SK-N-SH treated with all-trans-retinoic acid at 6 μM for 48 hours (cell line): ENCODE results near the gene COPS9.

Experiments used
- ATAC-seq: fragments of 200-7000 bp; cut with Tn5 transposase; 3 replicates; pipeline ENCODE4 v1.9.1; 2020; ENCODE audit warnings: mild to moderate bottlenecking, moderate library complexity
- ARNTL ChIP-seq: fragments of 450-650 bp; formaldehyde crosslinking; IDR thresholded peaks from 2 replicates; pipeline ENCODE4 v1.5.0; 2020; ENCODE audit warnings: low read depth, mild to moderate bottlenecking, moderate library complexity, borderline replicate concordance
- BACH2 ChIP-seq: fragments of 250-450 bp; sonication (Bioruptor Pico); IDR thresholded peaks from 2 replicates; pipeline ENCODE4 v1.9.0; 2021; ENCODE audit warnings: mild to moderate bottlenecking, borderline replicate concordance
- CREB5 ChIP-seq: fragments of 250-450 bp; sonication (Bioruptor Pico); IDR thresholded peaks from 2 replicates; pipeline ENCODE4 v1.5.1; 2020; ENCODE audit warnings: low read depth, mild to moderate bottlenecking, moderate library complexity
- CSDC2 ChIP-seq: fragments of 250-450 bp; sonication (Bioruptor Pico); IDR thresholded peaks from 2 replicates; pipeline ENCODE4 v1.5.0; 2020; ENCODE audit warnings: mild to moderate bottlenecking, moderate library complexity
- CSRNP3 ChIP-seq: fragments of 250-450 bp; sonication (Bioruptor Pico); IDR thresholded peaks from 2 replicates; pipeline ENCODE4 v1.5.1; 2021; ENCODE audit warnings: mild to moderate bottlenecking, moderate library complexity
- GLIS3 ChIP-seq: fragments of 250-450 bp; sonication (Bioruptor Pico); IDR thresholded peaks from 2 replicates; pipeline ENCODE4 v1.5.0; 2020; ENCODE audit warnings: mild to moderate bottlenecking, moderate library complexity
- ISL1 ChIP-seq: fragments of 250-450 bp; sonication (Bioruptor Pico); IDR thresholded peaks from 2 replicates; pipeline ENCODE4 v2.1.2; 2022; ENCODE audit warnings: mild to moderate bottlenecking, moderate library complexity
- OSR1 ChIP-seq: fragments of 250-450 bp; sonication (Bioruptor Pico); IDR thresholded peaks from 2 replicates; pipeline ENCODE4 v1.8.0; 2022; ENCODE audit warnings: moderate library complexity, mild to moderate bottlenecking, inconsistent platforms
- PATZ1 ChIP-seq: fragments of 250-450 bp; sonication (Bioruptor Pico); IDR thresholded peaks from 2 replicates; pipeline ENCODE4 v1.8.0; 2020; ENCODE audit warnings: mild to moderate bottlenecking, moderate library complexity, borderline replicate concordance
- POU6F1 ChIP-seq: fragments of 250-450 bp; sonication (Bioruptor Pico); IDR thresholded peaks from 2 replicates; pipeline ENCODE4 v1.8.0; 2021; ENCODE audit warnings: low read depth, mild to moderate bottlenecking, moderate library complexity, borderline replicate concordance
- RARB ChIP-seq: fragments of 250-450 bp; sonication (Bioruptor Pico); IDR thresholded peaks from 2 replicates; pipeline ENCODE4 v1.8.0; 2021; ENCODE audit warnings: mild to moderate bottlenecking, moderate library complexity
- TCF4 ChIP-seq: fragments of 250-450 bp; sonication (Bioruptor Pico); IDR thresholded peaks from 2 replicates; pipeline ENCODE4 v1.8.0; 2021; ENCODE audit warnings: mild to moderate bottlenecking, moderate library complexity, borderline replicate concordance
- TOX ChIP-seq: fragments of 250-450 bp; sonication (Bioruptor Pico); IDR thresholded peaks from 2 replicates; pipeline ENCODE4 v1.8.0; 2021; ENCODE audit warnings: mild to moderate bottlenecking, moderate library complexity, borderline replicate concordance
- TSHZ2 ChIP-seq: fragments of 250-450 bp; sonication (Bioruptor Pico); IDR thresholded peaks from 2 replicates; pipeline ENCODE4 v1.5.0; 2020; ENCODE audit warnings: mild to moderate bottlenecking, moderate library complexity
- ZC3H10 ChIP-seq: fragments of 250-450 bp; sonication (Bioruptor Pico); IDR thresholded peaks from 2 replicates; pipeline ENCODE4 v1.5.1; 2021; ENCODE audit warnings: mild to moderate bottlenecking, moderate library complexity
- ZFP3 ChIP-seq: fragments of 250-450 bp; sonication (Bioruptor Pico); IDR thresholded peaks from 2 replicates; pipeline ENCODE4 v1.5.0; 2020; ENCODE audit warnings: mild to moderate bottlenecking, moderate library complexity
- ZFP30 ChIP-seq: fragments of 450-650 bp; formaldehyde crosslinking; IDR thresholded peaks from 2 replicates; pipeline ENCODE4 v1.5.0; 2022; ENCODE audit warnings: mild to moderate bottlenecking, moderate library complexity
- ZNF565 ChIP-seq: fragments of 450-650 bp; formaldehyde crosslinking; conservative IDR thresholded peaks from 2 replicates; pipeline ENCODE4 v1.5.0; 2020; ENCODE audit warnings: low read depth, mild to moderate bottlenecking, moderate library complexity
- ZNF70 ChIP-seq: fragments of 450-650 bp; formaldehyde crosslinking; IDR thresholded peaks from 2 replicates; pipeline ENCODE4 v1.5.0; 2020; ENCODE audit warnings: mild to moderate bottlenecking, moderate library complexity

Gene COPS9

GRCh38 chr2:240135706-240136012, 446 bp downstream of the COPS9 start:
- TF ChIP-seq ZFP3 (CRISPR knock-in tag) (no peak), CSRNP3 (CRISPR knock-in tag) (no peak), ISL1 (no peak), BACH2 (CRISPR knock-in tag) (no peak), ARNTL (CRISPR knock-in tag) (no peak), RARB (no peak), CSDC2 (CRISPR knock-in tag) (no peak), ZC3H10 (no peak), ZNF565 (CRISPR knock-in tag) (no peak), TCF4 (no peak), ZFP30 (CRISPR knock-in tag) (no peak), PATZ1 (CRISPR knock-in tag) (no peak), TOX (no peak), TSHZ2 (no peak), GLIS3 (no peak)
- peak; percentile 31 for ATAC-seq

- ATAC-seq, result no peak
- no peak for TF ChIP-seq GLIS3
- TF ChIP-seq CSRNP3 (CRISPR knock-in tag), result no peak
- TF ChIP-seq ZFP30 (CRISPR knock-in tag), result no peak
- TF ChIP-seq CSDC2 (CRISPR knock-in tag), result no peak
- no peak for TF ChIP-seq ISL1
- TF ChIP-seq RARB, result no peak
- no peak for TF ChIP-seq TCF4
- TF ChIP-seq ZNF565 (CRISPR knock-in tag), result no peak
- no peak for TF ChIP-seq ARNTL (CRISPR knock-in tag)
- TF ChIP-seq TOX, result no peak
- TF ChIP-seq ZFP3 (CRISPR knock-in tag), result no peak
- no peak for TF ChIP-seq POU6F1 (CRISPR knock-in tag)
- no peak for TF ChIP-seq CREB5 (CRISPR knock-in tag)
- no peak for TF ChIP-seq BACH2 (CRISPR knock-in tag)
These were observed 1.1 kb downstream of the COPS9 start for GRCh38 chr2:240134956-240135520.

GRCh38 chr2:240134466-240134865, 1.6 kb downstream of the COPS9 start:
- ATAC-seq, result no peak
- TF ChIP-seq ZC3H10 (no peak), PATZ1 (CRISPR knock-in tag) (no peak), ZNF70 (CRISPR knock-in tag) (no peak), OSR1 (CRISPR knock-in tag) (no peak), CSDC2 (CRISPR knock-in tag) (no peak)
